Measurements from ENCODE around the gene GATD1. TPM values are rescaled to one million over a fixed set of nuclear protein-coding genes. Genes with fewer than 3 reads are reported as not detected.
A peak's percentile ranks its signal among the peaks of the same experiment; 100 is the strongest.
"Not testable (repeated sequence)": the region's sequence is repeated elsewhere in the genome, so short reads cannot be mapped to it uniquely, and the experiment has no call there.

Gene GATD1
- total and polyA plus RNA-seq, 2 experiments from 2014 or later: 39.3 to 51.0 TPM

DNA sequence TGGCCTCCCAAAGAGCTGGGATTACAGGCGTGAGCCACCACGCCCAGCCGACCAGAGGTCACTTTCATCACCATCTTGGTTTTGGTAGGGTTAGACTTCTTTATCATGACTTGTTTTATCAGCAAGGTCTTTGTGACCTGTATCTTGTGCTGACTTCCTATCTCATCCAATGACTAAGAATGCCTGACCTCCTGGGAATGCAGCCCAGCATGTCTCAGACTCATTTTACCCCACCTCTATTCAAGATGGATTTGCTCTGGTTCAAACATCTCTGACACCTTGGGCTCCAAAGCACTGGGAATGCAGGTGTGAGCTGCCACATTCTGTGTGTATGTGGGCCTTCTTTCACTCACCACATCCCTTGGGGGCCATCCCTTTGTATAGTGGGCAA is 35.1 kb downstream of the GATD1 start (continued):
- TF ChIP-seq, protein P1, sequence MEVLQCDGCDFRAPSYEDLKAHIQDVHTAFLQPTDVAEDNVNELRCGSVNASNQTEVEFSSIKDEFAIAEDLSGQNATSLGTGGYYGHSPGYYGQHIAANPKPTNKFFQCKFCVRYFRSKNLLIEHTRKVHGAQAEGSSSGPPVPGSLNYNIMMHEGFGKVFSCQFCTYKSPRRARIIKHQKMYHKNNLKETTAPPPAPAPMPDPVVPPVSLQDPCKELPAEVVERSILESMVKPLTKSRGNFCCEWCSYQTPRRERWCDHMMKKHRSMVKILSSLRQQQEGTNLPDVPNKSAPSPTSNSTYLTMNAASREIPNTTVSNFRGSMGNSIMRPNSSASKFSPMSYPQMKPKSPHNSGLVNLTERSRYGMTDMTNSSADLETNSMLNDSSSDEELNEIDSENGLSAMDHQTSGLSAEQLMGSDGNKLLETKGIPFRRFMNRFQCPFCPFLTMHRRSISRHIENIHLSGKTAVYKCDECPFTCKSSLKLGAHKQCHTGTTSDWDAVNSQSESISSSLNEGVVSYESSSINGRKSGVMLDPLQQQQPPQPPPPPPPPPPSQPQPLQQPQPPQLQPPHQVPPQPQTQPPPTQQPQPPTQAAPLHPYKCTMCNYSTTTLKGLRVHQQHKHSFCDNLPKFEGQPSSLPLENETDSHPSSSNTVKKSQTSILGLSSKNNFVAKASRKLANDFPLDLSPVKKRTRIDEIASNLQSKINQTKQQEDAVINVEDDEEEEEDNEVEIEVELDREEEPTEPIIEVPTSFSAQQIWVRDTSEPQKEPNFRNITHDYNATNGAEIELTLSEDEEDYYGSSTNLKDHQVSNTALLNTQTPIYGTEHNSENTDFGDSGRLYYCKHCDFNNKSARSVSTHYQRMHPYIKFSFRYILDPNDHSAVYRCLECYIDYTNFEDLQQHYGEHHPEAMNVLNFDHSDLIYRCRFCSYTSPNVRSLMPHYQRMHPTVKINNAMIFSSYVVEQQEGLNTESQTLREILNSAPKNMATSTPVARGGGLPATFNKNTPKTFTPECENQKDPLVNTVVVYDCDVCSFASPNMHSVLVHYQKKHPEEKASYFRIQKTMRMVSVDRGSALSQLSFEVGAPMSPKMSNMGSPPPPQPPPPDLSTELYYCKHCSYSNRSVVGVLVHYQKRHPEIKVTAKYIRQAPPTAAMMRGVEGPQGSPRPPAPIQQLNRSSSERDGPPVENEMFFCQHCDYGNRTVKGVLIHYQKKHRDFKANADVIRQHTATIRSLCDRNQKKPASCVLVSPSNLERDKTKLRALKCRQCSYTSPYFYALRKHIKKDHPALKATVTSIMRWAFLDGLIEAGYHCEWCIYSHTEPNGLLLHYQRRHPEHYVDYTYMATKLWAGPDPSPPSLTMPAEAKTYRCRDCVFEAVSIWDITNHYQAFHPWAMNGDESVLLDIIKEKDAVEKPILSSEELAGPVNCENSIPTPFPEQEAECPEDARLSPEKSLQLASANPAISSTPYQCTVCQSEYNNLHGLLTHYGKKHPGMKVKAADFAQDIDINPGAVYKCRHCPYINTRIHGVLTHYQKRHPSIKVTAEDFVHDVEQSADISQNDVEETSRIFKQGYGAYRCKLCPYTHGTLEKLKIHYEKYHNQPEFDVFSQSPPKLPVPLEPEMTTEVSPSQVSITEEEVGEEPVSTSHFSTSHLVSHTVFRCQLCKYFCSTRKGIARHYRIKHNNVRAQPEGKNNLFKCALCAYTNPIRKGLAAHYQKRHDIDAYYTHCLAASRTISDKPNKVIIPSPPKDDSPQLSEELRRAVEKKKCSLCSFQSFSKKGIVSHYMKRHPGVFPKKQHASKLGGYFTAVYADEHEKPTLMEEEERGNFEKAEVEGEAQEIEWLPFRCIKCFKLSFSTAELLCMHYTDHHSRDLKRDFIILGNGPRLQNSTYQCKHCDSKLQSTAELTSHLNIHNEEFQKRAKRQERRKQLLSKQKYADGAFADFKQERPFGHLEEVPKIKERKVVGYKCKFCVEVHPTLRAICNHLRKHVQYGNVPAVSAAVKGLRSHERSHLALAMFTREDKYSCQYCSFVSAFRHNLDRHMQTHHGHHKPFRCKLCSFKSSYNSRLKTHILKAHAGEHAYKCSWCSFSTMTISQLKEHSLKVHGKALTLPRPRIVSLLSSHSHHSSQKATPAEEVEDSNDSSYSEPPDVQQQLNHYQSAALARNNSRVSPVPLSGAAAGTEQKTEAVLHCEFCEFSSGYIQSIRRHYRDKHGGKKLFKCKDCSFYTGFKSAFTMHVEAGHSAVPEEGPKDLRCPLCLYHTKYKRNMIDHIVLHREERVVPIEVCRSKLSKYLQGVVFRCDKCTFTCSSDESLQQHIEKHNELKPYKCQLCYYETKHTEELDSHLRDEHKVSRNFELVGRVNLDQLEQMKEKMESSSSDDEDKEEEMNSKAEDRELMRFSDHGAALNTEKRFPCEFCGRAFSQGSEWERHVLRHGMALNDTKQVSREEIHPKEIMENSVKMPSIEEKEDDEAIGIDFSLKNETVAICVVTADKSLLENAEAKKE (CRISPR knock-in tag; IDR thresholded peaks at IDR 0.05): no peak
- no peak for TF ChIP-seq STAT1 (IDR thresholded peaks at IDR 0.05; ENCODE audit: unreplicated experiment)
- TF ChIP-seq, protein P2, sequence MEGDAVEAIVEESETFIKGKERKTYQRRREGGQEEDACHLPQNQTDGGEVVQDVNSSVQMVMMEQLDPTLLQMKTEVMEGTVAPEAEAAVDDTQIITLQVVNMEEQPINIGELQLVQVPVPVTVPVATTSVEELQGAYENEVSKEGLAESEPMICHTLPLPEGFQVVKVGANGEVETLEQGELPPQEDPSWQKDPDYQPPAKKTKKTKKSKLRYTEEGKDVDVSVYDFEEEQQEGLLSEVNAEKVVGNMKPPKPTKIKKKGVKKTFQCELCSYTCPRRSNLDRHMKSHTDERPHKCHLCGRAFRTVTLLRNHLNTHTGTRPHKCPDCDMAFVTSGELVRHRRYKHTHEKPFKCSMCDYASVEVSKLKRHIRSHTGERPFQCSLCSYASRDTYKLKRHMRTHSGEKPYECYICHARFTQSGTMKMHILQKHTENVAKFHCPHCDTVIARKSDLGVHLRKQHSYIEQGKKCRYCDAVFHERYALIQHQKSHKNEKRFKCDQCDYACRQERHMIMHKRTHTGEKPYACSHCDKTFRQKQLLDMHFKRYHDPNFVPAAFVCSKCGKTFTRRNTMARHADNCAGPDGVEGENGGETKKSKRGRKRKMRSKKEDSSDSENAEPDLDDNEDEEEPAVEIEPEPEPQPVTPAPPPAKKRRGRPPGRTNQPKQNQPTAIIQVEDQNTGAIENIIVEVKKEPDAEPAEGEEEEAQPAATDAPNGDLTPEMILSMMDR (conservative IDR thresholded peaks at IDR 0.05; ENCODE audit: low read depth in 2 of 2): no peak

DNA sequence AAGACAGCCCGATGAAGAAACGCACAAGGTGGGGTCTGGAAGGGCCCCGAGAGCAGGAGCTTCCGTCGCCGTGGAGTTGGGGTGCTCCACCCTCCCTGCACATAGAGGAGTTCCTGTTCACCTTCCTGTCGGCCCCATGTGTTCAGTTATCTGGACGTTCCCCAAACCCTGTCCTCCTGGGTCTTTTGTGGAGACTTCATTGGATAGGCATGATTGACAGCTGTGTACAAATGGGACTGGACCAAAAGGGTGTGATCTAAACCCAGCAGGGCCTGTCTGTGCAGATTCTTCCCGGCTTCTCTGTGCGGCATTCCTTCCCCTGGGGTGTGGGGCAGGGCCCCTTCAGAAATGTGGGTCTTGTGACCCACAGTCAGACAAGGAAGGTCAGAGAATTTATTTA is 39.4 kb downstream of the GATD1 start:
- H3K27ac Mint-ChIP-seq; H3K4me1 Mint-ChIP-seq; H3K4me1 ChIP-seq (ENCODE audit: insufficient read depth); H3K4me3 Mint-ChIP-seq; H3K4me3 ChIP-seq; H3F3A ChIP-seq (replicated peaks; ENCODE audit: low read depth); H3K36me3 ChIP-seq (ENCODE audit: insufficient read depth); H3K9me2 ChIP-seq (ENCODE audit: insufficient read depth); H3K27me3 ChIP-seq (ENCODE audit: insufficient read depth); H3K79me2 ChIP-seq (replicated peaks; ENCODE audit: insufficient read depth); H3K4me2 ChIP-seq; ATAC-seq; DNase-seq (ENCODE audit: low spot score); H3K27ac ChIP-seq (ENCODE audit: low read depth); H4K20me1 ChIP-seq (replicated peaks; ENCODE audit: insufficient read depth): not testable (repeated sequence)
- H2AFZ ChIP-seq: peak overlapping the region; percentile 16; the same call in 1 of the 2 replicates
- Mint-ChIP-seq H3K36me3 (ENCODE audit: low read depth) (peaks cover 17% of the 10 kb centered on the region; the same call in 2 of the 3 replicates), H3K27me3 (ENCODE audit: insufficient read depth, low read depth, poor library complexity) (peaks cover 15% of the 10 kb centered on the region), H3K9me3 (peaks cover 16% of the 10 kb centered on the region; the same call in 2 of the 3 replicates)

All from GM23338 (cell line).